Measurements from ENCODE around the gene SRGAP1. TPM values are rescaled to one million over a fixed set of nuclear protein-coding genes. Genes with fewer than 3 reads are reported as not detected.

The SRGAP1 gene
- polyA plus RNA-seq, 1 experiment, result 24.9 TPM

DNA sequence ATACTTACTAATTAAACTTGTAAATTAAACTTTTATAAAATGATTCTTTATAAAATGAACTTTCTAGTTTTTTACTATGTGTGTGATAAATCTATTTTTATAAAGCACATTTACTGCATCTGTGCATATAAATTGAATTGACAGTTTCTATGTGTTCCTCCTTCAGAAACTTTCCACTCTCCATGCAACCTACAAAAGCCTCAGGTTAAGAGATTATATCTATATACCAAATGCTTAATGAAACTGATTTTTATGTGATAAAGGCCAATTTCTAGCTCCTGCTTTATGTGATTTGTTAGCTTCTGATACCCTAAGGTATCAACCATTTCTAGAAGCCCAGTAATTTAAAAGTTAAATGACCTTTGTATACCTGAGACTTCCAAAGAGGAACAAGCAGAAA lies 174.0 kb downstream of the SRGAP1 start:
- H3K4me3 ChIP-seq (ENCODE audit: low read depth, low read length), result no peak overlapping the region
- H3K27me3 ChIP-seq (ENCODE audit: control insufficient read depth, insufficient read depth, low read length), result no peaks in the 10 kb centered on the region
- DNase-seq (ENCODE audit: low read depth, low spot score), result no peak
- no peak for TF ChIP-seq CTCF (IDR thresholded peaks at IDR 0.05; ENCODE audit: low read depth, low read length)
- ChIA-PET POLR2A (no interaction called here), CTCF (no interaction called here)
- H3K9me3 ChIP-seq (ENCODE audit: control insufficient read depth, insufficient read depth, low read length), result no peaks in the 10 kb centered on the region
- no peak overlapping the region for H3K27ac ChIP-seq (ENCODE audit: low read depth, low read length)

DNA sequence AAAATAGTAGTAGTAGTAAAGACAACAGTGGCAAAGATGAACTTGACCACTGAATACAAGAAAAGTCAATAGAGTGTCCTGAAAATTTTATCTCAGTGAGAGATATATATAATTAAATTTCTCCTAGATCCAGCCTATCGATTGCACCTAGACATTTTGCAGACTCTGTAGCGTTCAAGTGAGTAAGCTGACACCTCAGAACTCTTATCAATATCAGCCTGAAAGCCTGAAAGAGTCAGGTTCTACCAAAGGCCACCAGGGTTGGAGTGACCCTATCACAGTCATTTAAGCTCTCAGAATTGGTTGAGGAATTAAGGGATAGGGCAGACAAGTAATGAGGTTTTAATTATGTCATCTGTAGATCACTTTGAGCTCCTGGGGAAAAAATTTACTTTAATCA lies 174.6 kb downstream of the SRGAP1 start:
- no peaks in the 10 kb centered on the region for H3K9me3 ChIP-seq (ENCODE audit: control insufficient read depth, insufficient read depth, low read length)
- POLR2A ChIA-PET, result no interaction called here
- H3K27ac ChIP-seq (ENCODE audit: low read depth, low read length), result no peak overlapping the region
- no peaks in the 10 kb centered on the region for H3K27me3 ChIP-seq (ENCODE audit: control insufficient read depth, insufficient read depth, low read length)
- no peak overlapping the region for H3K4me3 ChIP-seq (ENCODE audit: low read depth, low read length)
- no peak for TF ChIP-seq CTCF (IDR thresholded peaks at IDR 0.05; ENCODE audit: low read depth, low read length)
- DNase-seq (ENCODE audit: low read depth, low spot score), result no peak
- CTCF ChIA-PET, result no interaction called here

GRCh38 chr12:64019654-64020053 lies 175.2 kb downstream of the SRGAP1 start:
- H3K27ac ChIP-seq (ENCODE audit: low read depth, low read length), result no peak overlapping the region
- H3K4me3 ChIP-seq (ENCODE audit: low read depth, low read length), result no peak overlapping the region
- DNase-seq (ENCODE audit: low read depth, low spot score), result no peak
- no peaks in the 10 kb centered on the region for H3K9me3 ChIP-seq (ENCODE audit: control insufficient read depth, insufficient read depth, low read length)
- CTCF ChIA-PET, result no interaction called here
- no peak for TF ChIP-seq CTCF (IDR thresholded peaks at IDR 0.05; ENCODE audit: low read depth, low read length)
- POLR2A ChIA-PET, result no interaction called here
- no peaks in the 10 kb centered on the region for H3K27me3 ChIP-seq (ENCODE audit: control insufficient read depth, insufficient read depth, low read length)

- TF ChIP-seq CTCF (IDR thresholded peaks at IDR 0.05; ENCODE audit: low read depth, low read length), result no peak
- ChIA-PET CTCF (interaction anchor here (0.6 to 1.3 kb wide), 3 partner anchors 51 to 199 kb away, joined by 3 to 5 read pairs (median 3); no protein-coding TSS in a partner anchor), POLR2A (no interaction called here)
- Histone ChIP-seq H3K9me3 (ENCODE audit: control insufficient read depth, insufficient read depth, low read length) (no peaks in the 10 kb centered on the region), H3K27me3 (ENCODE audit: control insufficient read depth, insufficient read depth, low read length) (no peaks in the 10 kb centered on the region), H3K4me3 (ENCODE audit: low read depth, low read length) (no peak overlapping the region), H3K27ac (ENCODE audit: low read depth, low read length) (no peak overlapping the region)
- no peak for DNase-seq (ENCODE audit: low read depth, low spot score)
Observed at GRCh38 chr12:64025174-64025958, 180.9 kb downstream of the SRGAP1 start.

DNA sequence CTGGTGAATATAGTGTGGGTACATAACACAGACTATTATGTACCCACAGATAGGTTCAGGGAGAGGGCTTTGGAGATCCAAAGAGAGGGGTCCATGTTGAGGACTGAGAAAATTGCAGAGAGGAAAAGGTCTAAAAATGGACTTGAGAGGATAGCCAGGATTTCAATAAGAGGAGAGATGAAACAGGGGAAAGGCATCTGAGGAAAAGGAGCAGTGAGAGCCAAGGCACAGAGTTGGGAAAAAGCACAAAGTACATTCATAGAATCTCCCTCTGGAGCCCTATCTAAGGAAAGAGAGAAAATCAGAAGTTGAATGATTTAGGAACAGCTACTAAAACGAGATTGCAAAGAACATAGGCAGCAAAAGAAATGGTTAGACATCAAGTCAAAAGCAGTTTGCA lies 182.8 kb downstream of the SRGAP1 start:
- H3K4me3 ChIP-seq (ENCODE audit: low read depth, low read length), result no peak overlapping the region
- no peaks in the 10 kb centered on the region for H3K27me3 ChIP-seq (ENCODE audit: control insufficient read depth, insufficient read depth, low read length)
- ChIA-PET CTCF (no interaction called here), POLR2A (no interaction called here)
- H3K27ac ChIP-seq (ENCODE audit: low read depth, low read length), result no peak overlapping the region
- no peak for DNase-seq (ENCODE audit: low read depth, low spot score)
- TF ChIP-seq CTCF (IDR thresholded peaks at IDR 0.05; ENCODE audit: low read depth, low read length), result no peak
- peaks cover 1% of the 10 kb centered on the region for H3K9me3 ChIP-seq (ENCODE audit: control insufficient read depth, insufficient read depth, low read length)

Measured in AG04450 (cell line).